H9 (cell line): ENCODE data around the gene ZNF200. TPM values are rescaled to one million over a fixed set of nuclear protein-coding genes. Genes with fewer than 3 reads are reported as not detected.

Experiments used
- DNase-seq: peaks from one replicate; pipeline ENCODE4 v3.0.0-alpha.2; 2017
- H2AFZ ChIP-seq: one replicate; pipeline ENCODE4 v1.6.1; 2013; ENCODE audit warnings: mild to moderate bottlenecking, low read length, control low read depth, moderate library complexity
- H2AK5ac ChIP-seq: 2 replicates; pipeline ENCODE4 v1.6.1; 2013; ENCODE audit warnings: low read length, control low read depth, mixed read lengths; ENCODE audit not compliant: insufficient read length
- H2BK120ac ChIP-seq: one replicate; pipeline ENCODE4 v1.6.1; 2013; ENCODE audit warnings: low read depth, mild to moderate bottlenecking, low read length, control low read depth, inconsistent platforms; ENCODE audit not compliant: poor library complexity, severe bottlenecking
- H2BK12ac ChIP-seq: 2 replicates; pipeline ENCODE4 v1.6.1; 2013; ENCODE audit warnings: low read length, control low read depth, mixed read lengths, low read depth; ENCODE audit not compliant: insufficient read length
- H2BK15ac ChIP-seq: 2 replicates; pipeline ENCODE4 v1.6.1; 2013; ENCODE audit warnings: low read depth, low read length, control low read depth
- H2BK20ac ChIP-seq: one replicate; pipeline ENCODE4 v1.6.1; 2013; ENCODE audit warnings: low read depth, mild to moderate bottlenecking, low read length, control low read depth, inconsistent platforms; ENCODE audit not compliant: poor library complexity, severe bottlenecking
- H2BK5ac ChIP-seq: 2 replicates; pipeline ENCODE4 v1.6.1; 2013; ENCODE audit warnings: low read length, control low read depth, mixed read lengths; ENCODE audit not compliant: insufficient read length
- H3K14ac ChIP-seq: 2 replicates; pipeline ENCODE4 v1.6.1; 2013; ENCODE audit warnings: low read length, control low read depth; ENCODE audit not compliant: insufficient read depth
- H3K18ac ChIP-seq: 2 replicates; pipeline ENCODE4 v1.6.1; 2013; ENCODE audit warnings: low read depth, mild to moderate bottlenecking, mixed read lengths, low read length, control low read depth; ENCODE audit not compliant: insufficient read length
- H3K23ac ChIP-seq: 2 replicates; pipeline ENCODE4 v1.6.1; 2013; ENCODE audit warnings: low read length, control low read depth, mixed read lengths, low read depth; ENCODE audit not compliant: insufficient read length
- H3K23me2 ChIP-seq: 2 replicates; pipeline ENCODE4 v1.6.1; 2013; ENCODE audit warnings: low read depth, mild to moderate bottlenecking, mixed read lengths, low read length, control low read depth; ENCODE audit not compliant: insufficient read length, poor library complexity, severe bottlenecking
- H3K27ac ChIP-seq: 2 replicates; pipeline ENCODE4 v1.5.1; 2013; ENCODE audit warnings: low read length, control low read depth, mixed read lengths, low read depth; ENCODE audit not compliant: insufficient read length
- H3K27me3 ChIP-seq: 2 replicates; pipeline ENCODE4 v1.6.1; 2013; ENCODE audit warnings: low read length, control low read depth, inconsistent platforms; ENCODE audit not compliant: insufficient read depth
- H3K4ac ChIP-seq: 2 replicates; pipeline ENCODE4 v1.6.1; 2013; ENCODE audit warnings: low read depth, mild to moderate bottlenecking, control low read depth, inconsistent platforms, low read length, moderate library complexity
- H3K4me1 ChIP-seq: 2 replicates; pipeline ENCODE4 v1.6.1; 2013; ENCODE audit warnings: low read length, control low read depth, inconsistent platforms; ENCODE audit not compliant: insufficient read depth
- H3K4me2 ChIP-seq: 2 replicates; pipeline ENCODE4 v1.6.1; 2013; ENCODE audit warnings: low read length, control low read depth, mixed read lengths; ENCODE audit not compliant: insufficient read length, insufficient read depth
- H3K56ac ChIP-seq: 2 replicates; pipeline ENCODE4 v1.6.1; 2013; ENCODE audit warnings: low read depth, mild to moderate bottlenecking, mixed read lengths, low read length, control low read depth; ENCODE audit not compliant: insufficient read length
- H3K79me1 ChIP-seq: 2 replicates; pipeline ENCODE4 v1.6.1; 2013; ENCODE audit warnings: low read depth, mild to moderate bottlenecking, moderate library complexity, low read length, control low read depth, inconsistent platforms; ENCODE audit not compliant: insufficient read depth, poor library complexity, severe bottlenecking
- H3K79me2 ChIP-seq: 2 replicates; pipeline ENCODE4 v1.6.1; 2013; ENCODE audit warnings: low read length, control low read depth, inconsistent platforms; ENCODE audit not compliant: insufficient read depth
- H3K9ac ChIP-seq: 2 replicates; pipeline ENCODE4 v1.6.1; 2013; ENCODE audit warnings: low read length, control low read depth, mixed read lengths; ENCODE audit not compliant: insufficient read length; ENCODE audit errors: extremely low read depth
- H3K9me3 ChIP-seq: one replicate; pipeline ENCODE4 v1.6.1; 2013; ENCODE audit warnings: low read depth, low read length, inconsistent platforms; ENCODE audit not compliant: control insufficient read depth
- H3T11ph ChIP-seq: one replicate; pipeline ENCODE4 v1.6.1; 2013; ENCODE audit warnings: mild to moderate bottlenecking, low read length, control low read depth, inconsistent platforms
- H4K20me1 ChIP-seq: one replicate; pipeline ENCODE4 v1.6.1; 2013; ENCODE audit not compliant: control insufficient read depth, insufficient read length, insufficient read depth
- H4K5ac ChIP-seq: 2 replicates; pipeline ENCODE4 v1.6.1; 2013; ENCODE audit warnings: low read depth, mild to moderate bottlenecking, mixed read lengths, low read length, control low read depth; ENCODE audit not compliant: insufficient read length
- H4K8ac ChIP-seq: replicated peaks from 2 replicates; pipeline ENCODE4 v1.6.1; 2013; ENCODE audit warnings: low read length, control low read depth, mixed read lengths, low read depth; ENCODE audit not compliant: insufficient read length
- H4K91ac ChIP-seq: 2 replicates; pipeline ENCODE4 v1.6.1; 2013; ENCODE audit warnings: low read depth, mild to moderate bottlenecking, moderate library complexity, mixed read lengths, low read length, control low read depth; ENCODE audit not compliant: insufficient read length
- H3K27ac Mint-ChIP-seq, 3 experiments: 2 replicates in 2 of 3; 3 replicates in 1 of 3; pipeline ENCODE4 v1.8.0; 2020 to 2021; ENCODE audit warnings: mixed read lengths in 3 of 3, mild to moderate bottlenecking in 1 of 3, moderate library complexity in 1 of 3
- H3K27me3 Mint-ChIP-seq: 2 replicates; pipeline ENCODE4 v1.8.0; 2021; ENCODE audit warnings: low read depth, mild to moderate bottlenecking, moderate library complexity, mixed read lengths
- H3K36me3 Mint-ChIP-seq, 3 experiments: 2 replicates in 2 of 3; 3 replicates in 1 of 3; pipeline ENCODE4 v1.8.0; 2020 to 2021; ENCODE audit warnings: low read depth in 3 of 3, mixed read lengths in 3 of 3; ENCODE audit not compliant: insufficient read depth in 1 of 3
- H3K4me1 Mint-ChIP-seq, 2 experiments: 2 replicates each; pipeline ENCODE4 v1.8.0; 2020; ENCODE audit warnings: mixed read lengths in 2 of 2
- H3K4me3 Mint-ChIP-seq, 2 experiments: 2 replicates in 1 of 2; 3 replicates in 1 of 2; pipeline ENCODE4 v1.8.0; 2020 to 2021; ENCODE audit warnings: mild to moderate bottlenecking in 2 of 2, mixed read lengths in 2 of 2, moderate library complexity in 1 of 2
- H3K9me3 Mint-ChIP-seq, 2 experiments: 2 replicates in 1 of 2; 3 replicates in 1 of 2; pipeline ENCODE4 v1.8.0; 2020; ENCODE audit warnings: mild to moderate bottlenecking in 2 of 2, mixed read lengths in 2 of 2, moderate library complexity in 1 of 2
- CTCF ChIP-seq: fragments of 200-600 bp; sonication (generic); conservative IDR thresholded peaks from 3 replicates; pipeline ENCODE4 v1.8.0; 2021; ENCODE audit warnings: antibody characterized with exemption, mild to moderate bottlenecking
- WGBS: extraction: QIAGEN DNeasy Blood & Tissue Kit; methylation state at CpG from one replicate; pipeline ENCODE4 v1.1.7; 2013; ENCODE audit warnings: missing lambda C conversion rate, low lambda C conversion rate, mixed read lengths; ENCODE audit not compliant: insufficient read length; ENCODE audit errors: extremely low coverage; 5-methylcytosine and 5-hydroxymethylcytosine counted together
- total RNA-seq: library from RNA; stranded (reverse); gene quantifications from 2 replicates; pipeline ENCODE4 v1.2.1, GENCODE V29; 2021

Gene ZNF200
- total RNA-seq, 1 experiment from 2014 or later: 14.9 TPM

GRCh38 chr16:3264137-3265036 is 29.4 kb upstream of the ZNF200 start:
- H3K27me3 Mint-ChIP-seq: peaks cover 42% of the 10 kb centered on the region
- no peak overlapping the region for H3K4ac ChIP-seq
- no peaks in the 10 kb centered on the region for H3K79me1 ChIP-seq

More at GRCh38 chr16:3264137-3265036, 29.4 kb upstream of the ZNF200 start:
- peak; percentile 42; the same call in 2 of the 3 replicates for TF ChIP-seq CTCF
- H3K14ac ChIP-seq: no peak overlapping the region
- no peak overlapping the region for H3T11ph ChIP-seq
- no peak overlapping the region for H3K27ac ChIP-seq
- H2AK5ac ChIP-seq: no peak overlapping the region
- H4K20me1 ChIP-seq: no peaks in the 10 kb centered on the region
- peak overlapping the region; percentile 90 for H3K4me2 ChIP-seq
- H2AFZ ChIP-seq: no peak overlapping the region
- no peak overlapping the region for H2BK120ac ChIP-seq
- H3K79me2 ChIP-seq: no peaks in the 10 kb centered on the region
- H2BK15ac ChIP-seq: no peak overlapping the region
- no peak overlapping the region for H2BK5ac ChIP-seq
- H3K56ac ChIP-seq: no peak overlapping the region
- no peak overlapping the region for H2BK20ac ChIP-seq
- no peak overlapping the region for H4K5ac ChIP-seq
- Mint-ChIP-seq H3K27ac (peak overlapping the region in 1 of 3 experiments; percentile 93; a peak in 2 of 7 replicates), H3K4me3 (peak overlapping the region; percentile 75 to 86), H3K36me3 (no peaks in the 10 kb centered on the region), H3K4me1 (peaks cover 3% of the 10 kb centered on the region in 2 experiments), H3K9me3 (peaks cover 29 to 38% of the 10 kb centered on the region in 2 experiments; a peak in 4 of 5 replicates)
- WGBS: no CpG with 5 or more reads among the region's 77 CpGs
- no peak overlapping the region for H3K23ac ChIP-seq
- H3K9me3 ChIP-seq: no peaks in the 10 kb centered on the region
- H4K8ac ChIP-seq: no peak overlapping the region
- no peaks in the 10 kb centered on the region for H3K4me1 ChIP-seq
- peaks cover 3% of the 10 kb centered on the region for H3K23me2 ChIP-seq
- H3K27me3 ChIP-seq: no peaks in the 10 kb centered on the region; the same call in 1 of the 2 replicates
- H3K9ac ChIP-seq: no peak overlapping the region
- H3K18ac ChIP-seq: no peak overlapping the region
- H2BK12ac ChIP-seq: no peak overlapping the region
- peak; percentile 99 for DNase-seq
- no peak overlapping the region for H4K91ac ChIP-seq
